RWPE2 (cell line): Measurements from ENCODE around the gene RGS9.

Experiments
- ATAC-seq: fragments of 200-7000 bp; cut with Tn5 transposase; 3 replicates; pipeline ENCODE4 v1.9.1; 2021; ENCODE audit warnings: low read depth
- DNase-seq: peaks from one replicate; pipeline ENCODE4 v3.0.0-alpha.2; 2020; ENCODE audit warnings: low spot score
- H3K27ac ChIP-seq: fragments of 450-650 bp; 2 replicates; pipeline ENCODE4 v1.5.1; 2017; ENCODE audit warnings: mild to moderate bottlenecking; ENCODE audit not compliant: poor library complexity, severe bottlenecking
- H3K27me3 ChIP-seq: fragments of 250-450 bp; sonication (Bioruptor Pico); 2 replicates; pipeline ENCODE4 v1.5.1; 2021; ENCODE audit warnings: mild to moderate bottlenecking, moderate library complexity; ENCODE audit not compliant: insufficient read depth, poor library complexity, severe bottlenecking
- H3K36me3 ChIP-seq: fragments of 250-450 bp; sonication (Bioruptor Pico); 2 replicates; pipeline ENCODE4 v1.5.1; 2020; ENCODE audit warnings: low read depth, mild to moderate bottlenecking, moderate library complexity
- H3K4me1 ChIP-seq: fragments of 250-450 bp; sonication (Bioruptor Pico); 2 replicates; pipeline ENCODE4 v1.5.1; 2021; ENCODE audit warnings: mild to moderate bottlenecking, moderate library complexity; ENCODE audit not compliant: insufficient read depth, poor library complexity, severe bottlenecking
- H3K4me3 ChIP-seq: fragments of 250-450 bp; sonication (Bioruptor Pico); 2 replicates; pipeline ENCODE4 v1.5.1; 2021; ENCODE audit warnings: mild to moderate bottlenecking, moderate library complexity; ENCODE audit not compliant: severe bottlenecking
- H3K9me3 ChIP-seq: fragments of 250-450 bp; sonication (Bioruptor Pico); 2 replicates; pipeline ENCODE4 v1.5.1; 2021; ENCODE audit warnings: mild to moderate bottlenecking, moderate library complexity; ENCODE audit not compliant: severe bottlenecking
- CTCF ChIP-seq: fragments of 450-650 bp; IDR thresholded peaks from one replicate; pipeline ENCODE4 v1.5.1; 2017; ENCODE audit warnings: mild to moderate bottlenecking, moderate library complexity; ENCODE audit not compliant: poor library complexity, severe bottlenecking

The RGS9 gene

DNA sequence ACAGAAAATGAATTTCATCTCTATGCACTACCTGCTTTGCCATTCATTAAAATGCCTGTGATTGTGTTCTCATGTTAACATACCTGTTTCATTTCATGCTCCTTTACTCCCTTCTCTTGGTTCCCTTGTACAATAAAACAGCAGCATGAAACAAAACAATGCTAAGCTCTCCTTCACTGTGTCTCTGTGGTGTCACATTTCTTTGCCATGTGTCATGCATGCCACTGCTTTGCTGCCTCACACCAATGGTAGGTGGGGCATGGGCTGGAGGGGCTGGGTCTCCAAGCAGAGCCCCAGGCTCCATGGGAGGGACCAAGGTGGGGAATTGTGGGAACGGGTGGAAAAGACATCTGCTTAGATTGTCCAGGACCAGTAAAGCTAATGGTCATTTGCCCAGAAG lies 83.6 kb downstream of the RGS9 start:
- Histone ChIP-seq H3K27ac (no peak overlapping the region), H3K4me3 (no peak overlapping the region), H3K36me3 (no peaks in the 10 kb centered on the region), H3K4me1 (no peaks in the 10 kb centered on the region), H3K9me3 (no peaks in the 10 kb centered on the region), H3K27me3 (peaks cover 4% of the 10 kb centered on the region)
- no peak for TF ChIP-seq CTCF
- DNase-seq (no peak), ATAC-seq (peak; percentile 57; the same call in 1 of the 3 replicates)

DNA sequence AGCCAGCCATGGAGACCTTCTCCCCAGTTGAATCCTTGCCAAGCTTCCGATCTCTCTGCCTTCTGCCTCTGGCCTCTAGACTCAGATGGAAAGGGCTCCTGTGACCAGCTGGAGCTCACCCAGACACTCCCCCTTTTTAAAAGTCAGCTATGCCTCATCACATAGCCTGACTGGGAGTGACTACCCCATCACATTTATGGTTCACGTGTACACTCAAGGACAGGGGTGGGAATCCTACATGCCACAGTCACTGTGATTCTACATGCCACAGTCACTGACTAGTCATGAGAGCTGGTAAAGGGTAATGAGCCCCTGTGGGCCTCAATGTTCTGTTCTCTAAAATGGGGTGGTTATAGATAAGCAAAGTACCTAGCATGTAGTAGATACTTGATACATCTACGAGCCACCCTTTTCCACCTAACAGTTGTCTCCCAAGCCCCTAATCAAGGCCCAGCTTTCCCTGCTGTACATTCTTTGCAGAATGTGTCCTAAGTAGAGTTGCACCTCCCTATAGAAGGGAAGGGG lies 85.1 kb downstream of the RGS9 start:
- H3K27me3 ChIP-seq = peaks cover 4% of the 10 kb centered on the region
- TF ChIP-seq CTCF = no peak
- H3K4me1 ChIP-seq = no peaks in the 10 kb centered on the region
- no peaks in the 10 kb centered on the region for H3K9me3 ChIP-seq
- no peaks in the 10 kb centered on the region for H3K36me3 ChIP-seq
- no peak overlapping the region for H3K27ac ChIP-seq
- peak; percentile 47; the same call in 2 of the 3 replicates for ATAC-seq
- no peak for DNase-seq
- H3K4me3 ChIP-seq = no peak overlapping the region

- DNase-seq (no peak), ATAC-seq (no peak)
- TF ChIP-seq CTCF = no peak
- no peaks in the 10 kb centered on the region for H3K36me3 ChIP-seq
- peaks cover 7% of the 10 kb centered on the region for H3K4me1 ChIP-seq
- H3K9me3 ChIP-seq = no peaks in the 10 kb centered on the region
- H3K4me3 ChIP-seq = no peak overlapping the region
- no peaks in the 10 kb centered on the region for H3K27me3 ChIP-seq
- H3K27ac ChIP-seq = no peak overlapping the region
Measured at GRCh38 chr17:65225061-65225460, 87.9 kb downstream of the RGS9 start.

DNA sequence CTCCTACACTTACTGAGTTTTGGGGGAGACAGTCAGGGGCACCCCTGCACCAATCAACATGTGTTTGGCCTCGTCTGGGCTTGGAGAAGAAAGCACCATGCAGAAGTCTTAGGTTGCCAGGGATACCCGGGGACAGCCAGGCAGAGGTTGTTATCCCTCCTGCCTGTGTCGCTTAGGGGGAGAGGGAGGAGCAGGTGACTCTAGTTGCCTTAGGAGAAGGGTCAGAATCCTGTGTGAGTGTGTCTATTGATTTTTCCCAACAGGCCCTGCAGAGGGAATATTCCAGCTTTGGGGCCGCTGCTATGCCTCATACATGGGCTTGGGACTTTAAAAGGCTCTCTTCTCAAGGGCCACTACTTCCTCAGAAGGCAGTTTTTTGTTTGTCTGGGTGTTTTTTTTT lies 89.1 kb downstream of the RGS9 start:
- DNase-seq = no peak
- no peak overlapping the region for H3K27ac ChIP-seq
- ATAC-seq = no peak
- peaks cover 7% of the 10 kb centered on the region for H3K4me1 ChIP-seq
- H3K36me3 ChIP-seq = no peaks in the 10 kb centered on the region
- no peaks in the 10 kb centered on the region for H3K27me3 ChIP-seq
- no peak overlapping the region for H3K4me3 ChIP-seq
- no peaks in the 10 kb centered on the region for H3K9me3 ChIP-seq
- TF ChIP-seq CTCF = no peak

DNA sequence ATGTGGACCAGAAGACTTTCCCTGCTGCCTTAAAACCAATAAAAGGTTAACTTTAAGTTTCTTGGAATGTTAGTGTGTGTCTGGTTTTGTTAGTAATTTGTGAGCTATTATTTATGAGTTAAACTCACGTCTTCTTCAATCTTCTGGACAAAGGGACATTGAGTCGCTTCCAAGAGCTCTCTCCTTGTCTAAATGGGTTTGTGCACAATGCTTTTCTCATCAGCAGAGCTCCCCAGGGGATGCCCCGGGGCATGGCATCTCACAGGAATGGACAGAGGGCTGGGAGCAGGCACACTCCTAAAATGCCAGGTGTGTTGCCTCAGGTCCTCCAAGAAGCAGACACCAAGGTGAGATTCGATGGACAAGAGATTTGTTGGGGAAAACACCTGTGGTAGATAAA lies 90.5 kb downstream of the RGS9 start:
- Histone ChIP-seq H3K4me3 (no peak overlapping the region), H3K9me3 (no peaks in the 10 kb centered on the region), H3K27ac (no peak overlapping the region), H3K4me1 (peaks cover 7% of the 10 kb centered on the region), H3K27me3 (no peaks in the 10 kb centered on the region), H3K36me3 (no peaks in the 10 kb centered on the region)
- TF ChIP-seq CTCF = no peak
- DNase-seq = no peak
- no peak for ATAC-seq
